GM19328 (cell line): ENCODE results near the gene OLR1.

ENCODE experiments used
- ATAC-seq: cut with Tn5 transposase; IDR thresholded peaks from one replicate; pipeline ENCODE4 v1.9.1; 2021; ENCODE audit warnings: mild to moderate bottlenecking, moderate library complexity; ENCODE audit not compliant: unreplicated experiment

The OLR1 gene

GRCh38 chr12:10110256-10110844 is 61.6 kb downstream of the OLR1 start:
- no peak for ATAC-seq
